Loucy (cell line): Measurements from ENCODE around the gene ACVR1.
"Not testable (repeated sequence)": the region's sequence is repeated elsewhere in the genome, so short reads cannot be mapped to it uniquely, and the experiment has no call there.

Experiments used
- H2AFZ ChIP-seq: fragments of 200-600 bp; sonication (generic); 2 replicates; pipeline ENCODE4 v1.6.0; 2016; ENCODE audit warnings: antibody characterized with exemption, mild to moderate bottlenecking, low read length, moderate library complexity
- H3F3A ChIP-seq: fragments of 200-600 bp; 2 replicates; pipeline ENCODE4 v1.6.0; 2016; ENCODE audit warnings: antibody characterized with exemption, low read depth, mild to moderate bottlenecking
- H3K27me3 ChIP-seq: fragments of 200-600 bp; sonication (generic); 2 replicates; pipeline ENCODE4 v1.6.1; 2014; ENCODE audit warnings: low read length, mild to moderate bottlenecking; ENCODE audit not compliant: insufficient read depth, poor library complexity, severe bottlenecking
- H3K36me3 ChIP-seq: fragments of 200-600 bp; sonication (generic); 2 replicates; pipeline ENCODE4 v1.6.1; 2016; ENCODE audit warnings: low read length; ENCODE audit not compliant: insufficient read depth
- H3K4me1 ChIP-seq: fragments of 200-600 bp; sonication (generic); 2 replicates; pipeline ENCODE4 v1.5.1; 2014; ENCODE audit warnings: low read length, mild to moderate bottlenecking; ENCODE audit not compliant: insufficient read depth, poor library complexity, severe bottlenecking
- H3K4me2 ChIP-seq: fragments of 200-600 bp; sonication (generic); 2 replicates; pipeline ENCODE4 v1.6.0; 2014; ENCODE audit warnings: antibody characterized with exemption, low read length, low read depth, mild to moderate bottlenecking; ENCODE audit not compliant: poor library complexity, severe bottlenecking
- H3K4me3 ChIP-seq: fragments of 200-600 bp; sonication (generic); 2 replicates; pipeline ENCODE4 v1.5.1; 2014; ENCODE audit warnings: low read length, mild to moderate bottlenecking, mixed read lengths; ENCODE audit not compliant: poor library complexity, severe bottlenecking
- H3K79me2 ChIP-seq: fragments of 200-600 bp; sonication (generic); 2 replicates; pipeline ENCODE4 v1.6.1; 2014; ENCODE audit warnings: low read length; ENCODE audit not compliant: insufficient read depth
- H3K9ac ChIP-seq: fragments of 200-600 bp; sonication (generic); 2 replicates; pipeline ENCODE4 v1.6.0; 2014; ENCODE audit warnings: mild to moderate bottlenecking, low read depth, low read length, moderate library complexity; ENCODE audit not compliant: poor library complexity, severe bottlenecking
- H3K9me2 ChIP-seq: fragments of 200-600 bp; sonication (generic); replicated peaks from 2 replicates; pipeline ENCODE4 v1.6.1; 2016; ENCODE audit warnings: low read depth, low read length, mixed read lengths
- H3K9me3 ChIP-seq: fragments of 200-600 bp; sonication (generic); 2 replicates; pipeline ENCODE4 v1.6.1; 2014; ENCODE audit warnings: mild to moderate bottlenecking, antibody characterized with exemption, low read length, low read depth; ENCODE audit not compliant: insufficient read depth
- H4K20me1 ChIP-seq: fragments of 200-600 bp; sonication (generic); 2 replicates; pipeline ENCODE4 v1.6.0; 2014; ENCODE audit warnings: antibody characterized with exemption, low read length, mild to moderate bottlenecking; ENCODE audit not compliant: insufficient read depth, poor library complexity, severe bottlenecking
- CTCF ChIP-seq: fragments of 200-600 bp; sonication (generic); conservative IDR thresholded peaks from 2 replicates; pipeline ENCODE4 v1.5.1; 2014; ENCODE audit warnings: mild to moderate bottlenecking, antibody characterized with exemption, low read length
- EZH2phosphoT487 ChIP-seq: fragments of 200-600 bp; IDR thresholded peaks from 2 replicates; pipeline ENCODE4 v1.6.1; 2018; ENCODE audit warnings: antibody characterized with exemption, mild to moderate bottlenecking, moderate library complexity, borderline replicate concordance

The ACVR1 gene

GRCh38 chr2:157887946-157888345 is 11.8 kb upstream of the ACVR1 start:
- Histone ChIP-seq H3K36me3 (no peaks in the 10 kb centered on the region), H3K4me3 (no peak overlapping the region), H3K4me1 (no peaks in the 10 kb centered on the region), H3K27me3 (no peaks in the 10 kb centered on the region), H3K79me2 (no peaks in the 10 kb centered on the region), H3F3A (no peaks in the 10 kb centered on the region), H3K4me2 (no peak overlapping the region), H2AFZ (no peak overlapping the region), H4K20me1 (no peaks in the 10 kb centered on the region), H3K9ac (no peak overlapping the region), H3K9me2 (no peaks in the 10 kb centered on the region), H3K9me3 (no peaks in the 10 kb centered on the region)
- TF ChIP-seq EZH2phosphoT487 (no peak), CTCF (no peak)

GRCh38 chr2:157884533-157884932 is 8.4 kb upstream of the ACVR1 start:
- H3K9me3 ChIP-seq, H3K79me2 ChIP-seq, H3K4me1 ChIP-seq, H3K4me3 ChIP-seq, H3F3A ChIP-seq, H4K20me1 ChIP-seq, H3K36me3 ChIP-seq, H3K27me3 ChIP-seq, H3K4me2 ChIP-seq, H3K9me2 ChIP-seq, H3K9ac ChIP-seq, H2AFZ ChIP-seq: not testable (repeated sequence)

- H3K9ac ChIP-seq: no peak overlapping the region
- no peaks in the 10 kb centered on the region for H3K9me3 ChIP-seq
- H3K27me3 ChIP-seq: no peaks in the 10 kb centered on the region
- no peaks in the 10 kb centered on the region for H3K79me2 ChIP-seq
- no peak overlapping the region for H3K4me3 ChIP-seq
- H4K20me1 ChIP-seq: no peaks in the 10 kb centered on the region
- H3F3A ChIP-seq: no peaks in the 10 kb centered on the region
- H3K4me2 ChIP-seq: no peak overlapping the region
- H3K36me3 ChIP-seq: no peaks in the 10 kb centered on the region
- H3K4me1 ChIP-seq: peaks cover 11% of the 10 kb centered on the region
- no peaks in the 10 kb centered on the region for H3K9me2 ChIP-seq
- TF ChIP-seq EZH2phosphoT487: no peak
- TF ChIP-seq CTCF: no peak
- no peak overlapping the region for H2AFZ ChIP-seq
Observed at GRCh38 chr2:157880927-157881326, 4.8 kb upstream of the ACVR1 start.

- Histone ChIP-seq H2AFZ (no peak overlapping the region), H3K4me1 (peaks cover 34% of the 10 kb centered on the region), H3K9me2 (no peaks in the 10 kb centered on the region), H3K36me3 (no peaks in the 10 kb centered on the region), H3F3A (no peaks in the 10 kb centered on the region), H3K4me2 (no peak overlapping the region), H3K79me2 (no peaks in the 10 kb centered on the region; the same call in 1 of the 2 replicates), H3K9me3 (no peaks in the 10 kb centered on the region), H4K20me1 (no peaks in the 10 kb centered on the region), H3K27me3 (no peaks in the 10 kb centered on the region), H3K4me3 (no peak overlapping the region), H3K9ac (no peak overlapping the region)
- no peak for TF ChIP-seq EZH2phosphoT487
- TF ChIP-seq CTCF: no peak
Observed at GRCh38 chr2:157877761-157878400, 1.8 kb upstream of the ACVR1 start.
